Breast epithelium (tissue), 3 donors: ENCODE data around the gene CLDN20.

Source experiments
- POLR2A ChIP-seq: fragments of 450-650 bp; IDR thresholded peaks from one replicate; pipeline ENCODE4 v1.6.1; 2016; ENCODE audit warnings: antibody characterized with exemption, mild to moderate bottlenecking, moderate library complexity
- POLR2AphosphoS5 ChIP-seq, 3 donors: sonication (generic); formaldehyde crosslinking; IDR thresholded peaks; one replicate each; pipeline ENCODE4 v1.6.1; 2017; ENCODE audit warnings: antibody characterized with exemption in 3 of 3
- TF ChIP-seq, protein P1 (sequence below), 3 donors: fragments of 450-650 bp; IDR thresholded peaks; one replicate each; pipeline ENCODE4 v1.5.1; 2016 to 2017; ENCODE audit warnings: antibody characterized with exemption in 3 of 3, mild to moderate bottlenecking in 3 of 3, moderate library complexity in 3 of 3

DNA sequence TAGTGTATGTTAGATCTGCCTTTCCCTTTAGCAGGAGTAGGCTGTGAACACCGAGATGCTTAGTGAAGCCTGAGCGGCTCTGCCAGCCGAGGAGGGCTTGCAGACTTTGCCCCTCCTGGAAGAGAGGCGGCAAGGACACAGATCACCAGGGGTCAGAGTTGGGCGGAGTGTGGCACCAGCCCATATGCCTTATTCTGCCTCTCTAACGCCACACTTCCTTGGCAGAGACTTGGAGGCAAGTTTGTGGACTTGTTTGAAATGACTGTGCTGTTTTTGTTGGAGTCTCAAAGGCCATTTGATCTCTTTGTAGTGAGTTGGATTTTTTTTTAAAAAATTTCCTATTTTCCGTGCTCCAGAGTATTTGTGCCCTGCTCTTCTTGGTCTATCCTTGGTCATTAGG is 44.5 kb upstream of the CLDN20 start:
- TF ChIP-seq POLR2AphosphoS5 (IDR thresholded peaks at IDR 0.05) (no peak), POLR2A (no peak)
- TF ChIP-seq, protein P1, sequence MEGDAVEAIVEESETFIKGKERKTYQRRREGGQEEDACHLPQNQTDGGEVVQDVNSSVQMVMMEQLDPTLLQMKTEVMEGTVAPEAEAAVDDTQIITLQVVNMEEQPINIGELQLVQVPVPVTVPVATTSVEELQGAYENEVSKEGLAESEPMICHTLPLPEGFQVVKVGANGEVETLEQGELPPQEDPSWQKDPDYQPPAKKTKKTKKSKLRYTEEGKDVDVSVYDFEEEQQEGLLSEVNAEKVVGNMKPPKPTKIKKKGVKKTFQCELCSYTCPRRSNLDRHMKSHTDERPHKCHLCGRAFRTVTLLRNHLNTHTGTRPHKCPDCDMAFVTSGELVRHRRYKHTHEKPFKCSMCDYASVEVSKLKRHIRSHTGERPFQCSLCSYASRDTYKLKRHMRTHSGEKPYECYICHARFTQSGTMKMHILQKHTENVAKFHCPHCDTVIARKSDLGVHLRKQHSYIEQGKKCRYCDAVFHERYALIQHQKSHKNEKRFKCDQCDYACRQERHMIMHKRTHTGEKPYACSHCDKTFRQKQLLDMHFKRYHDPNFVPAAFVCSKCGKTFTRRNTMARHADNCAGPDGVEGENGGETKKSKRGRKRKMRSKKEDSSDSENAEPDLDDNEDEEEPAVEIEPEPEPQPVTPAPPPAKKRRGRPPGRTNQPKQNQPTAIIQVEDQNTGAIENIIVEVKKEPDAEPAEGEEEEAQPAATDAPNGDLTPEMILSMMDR (IDR thresholded peaks at IDR 0.05): no peak
